IPS DF 6.9 (cell line): ENCODE data around the gene EEF2KMT.
"Not testable (repeated sequence)": the region's sequence is repeated elsewhere in the genome, so short reads cannot be mapped to it uniquely, and the experiment has no call there.

Experiments used
- DNase-seq: peaks from one replicate; pipeline ENCODE4 v3.0.0-alpha.2; 2013; ENCODE audit warnings: low read depth, low spot score
- H3K27ac ChIP-seq: one replicate; pipeline ENCODE4 v1.5.1; 2013; ENCODE audit warnings: low read length, control low read depth
- H3K27me3 ChIP-seq: 2 replicates; pipeline ENCODE4 v1.6.1; 2013; ENCODE audit warnings: mild to moderate bottlenecking, low read length; ENCODE audit not compliant: control insufficient read depth, insufficient read depth
- H3K36me3 ChIP-seq: 2 replicates; pipeline ENCODE4 v1.6.1; 2013; ENCODE audit warnings: low read length; ENCODE audit not compliant: control insufficient read depth, insufficient read depth
- H3K4me1 ChIP-seq: 2 replicates; pipeline ENCODE4 v1.6.1; 2013; ENCODE audit warnings: low read length; ENCODE audit not compliant: control insufficient read depth, insufficient read depth
- H3K4me3 ChIP-seq: 2 replicates; pipeline ENCODE4 v1.5.1; 2013; ENCODE audit warnings: mild to moderate bottlenecking, low read length
- H3K9me3 ChIP-seq: 2 replicates; pipeline ENCODE4 v1.6.1; 2013; ENCODE audit warnings: low read length, inconsistent platforms; ENCODE audit not compliant: control insufficient read depth, insufficient read depth
- WGBS: extraction: QIAGEN DNeasy Blood & Tissue Kit; methylation state at CpG from one replicate; pipeline ENCODE4 v1.1.7; 2013; ENCODE audit warnings: mixed read lengths, missing lambda C conversion rate; ENCODE audit not compliant: insufficient read length, insufficient coverage; 5-methylcytosine and 5-hydroxymethylcytosine counted together

EEF2KMT gene

GRCh38 chr16:5110933-5111332 lies 13.3 kb upstream of the EEF2KMT start:
- H3K4me3 ChIP-seq, H3K27me3 ChIP-seq, H3K27ac ChIP-seq, H3K4me1 ChIP-seq, H3K9me3 ChIP-seq, H3K36me3 ChIP-seq, DNase-seq: not testable (repeated sequence)
- no CpG with 5 or more reads among the region's 10 CpGs for WGBS

DNA sequence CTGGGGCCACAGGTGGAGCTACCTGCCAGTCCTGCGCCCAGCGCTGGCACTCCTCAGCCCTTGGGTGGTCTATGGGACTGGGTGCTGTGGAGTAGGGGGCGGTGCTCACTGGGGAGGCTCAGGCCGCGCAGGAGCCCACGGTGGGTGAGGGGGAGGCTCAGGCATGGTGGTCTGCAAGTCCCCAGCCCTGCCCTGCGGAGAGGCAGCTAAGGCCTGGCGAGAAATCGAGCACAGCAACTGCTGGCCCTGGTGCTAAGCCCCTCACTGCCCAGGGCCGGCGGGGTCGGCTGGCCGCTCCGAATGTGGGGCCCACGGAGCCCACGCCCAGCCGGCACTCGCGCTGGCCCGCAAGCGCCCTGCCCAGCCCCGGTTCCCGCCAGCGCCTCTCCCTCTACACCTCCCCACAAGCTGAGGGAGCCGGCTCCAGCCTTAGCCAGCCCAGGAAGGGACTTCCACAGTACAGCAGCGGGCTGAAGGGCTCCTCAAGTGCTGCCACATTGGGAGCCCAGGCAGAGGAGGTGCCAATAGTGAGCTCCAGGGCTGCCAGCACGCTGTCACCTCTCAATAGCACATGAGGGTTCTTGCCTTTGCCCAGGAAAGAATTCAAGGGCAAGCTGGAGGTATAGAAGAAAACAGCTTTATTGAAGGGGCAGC lies 11.0 kb upstream of the EEF2KMT start:
- Histone ChIP-seq H3K9me3 (no peaks in the 10 kb centered on the region), H3K27ac (no peak overlapping the region), H3K36me3 (no peaks in the 10 kb centered on the region; the same call in 1 of the 2 replicates), H3K4me3 (no peak overlapping the region), H3K27me3 (no peaks in the 10 kb centered on the region), H3K4me1 (no peaks in the 10 kb centered on the region)
- no CpG with 5 or more reads among the region's 27 CpGs for WGBS
- no peak for DNase-seq

DNA sequence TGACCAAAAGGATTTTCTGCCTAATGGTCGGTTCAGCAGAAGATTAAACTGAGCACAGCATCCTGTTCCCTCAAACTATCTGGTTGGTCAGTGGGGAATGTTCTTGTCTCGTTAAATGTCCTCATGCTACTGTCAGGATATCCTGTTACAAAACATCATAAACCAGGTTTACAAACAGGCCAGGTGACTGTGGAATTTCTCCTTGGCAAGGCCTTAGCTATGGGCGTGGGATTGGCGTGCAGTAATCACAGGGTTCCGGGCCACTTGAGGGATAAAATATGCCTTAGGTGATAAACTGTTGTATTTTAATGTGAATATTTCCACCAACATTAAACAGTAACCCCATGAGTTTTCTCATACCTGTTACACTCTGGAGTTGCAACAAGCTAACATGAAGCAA lies 7.4 kb upstream of the EEF2KMT start:
- WGBS, result no CpG with 5 or more reads among the region's 5 CpGs
- H3K27me3 ChIP-seq, DNase-seq, H3K36me3 ChIP-seq, H3K27ac ChIP-seq, H3K4me3 ChIP-seq, H3K4me1 ChIP-seq, H3K9me3 ChIP-seq: not testable (repeated sequence)

DNA sequence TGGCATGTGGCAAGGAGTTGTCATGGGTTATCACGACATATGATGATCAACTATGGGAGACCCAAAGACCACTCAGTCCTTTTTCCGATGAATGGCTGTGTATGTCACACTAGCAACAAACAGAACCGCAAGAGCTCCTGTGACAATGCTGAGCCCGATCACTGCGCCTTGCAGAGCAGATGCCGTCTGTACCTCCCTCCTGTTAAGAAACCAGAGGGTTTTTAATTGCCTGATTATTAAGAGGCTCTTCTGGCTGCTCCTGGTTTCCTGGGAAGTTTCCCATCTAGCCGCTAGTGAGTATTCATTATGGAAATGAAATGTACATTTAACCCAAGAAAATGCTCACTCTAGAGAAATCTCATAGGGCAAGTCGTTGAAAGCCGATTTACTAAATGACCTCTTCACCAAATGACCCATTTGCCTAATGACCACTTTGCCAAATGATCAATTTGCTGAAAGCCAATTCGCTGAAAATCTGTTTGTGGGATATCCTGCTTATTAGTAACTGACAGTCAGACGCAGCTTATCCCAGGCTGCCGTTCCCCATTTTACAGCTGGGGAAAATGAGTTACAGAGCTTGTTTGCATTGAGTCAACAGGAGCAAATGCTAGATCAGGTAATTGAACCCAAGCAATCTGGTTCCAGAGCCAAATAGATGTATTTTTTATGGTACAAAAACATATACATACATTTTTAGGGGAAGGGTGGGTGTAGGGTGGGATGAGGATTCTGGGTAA lies 5.9 kb upstream of the EEF2KMT start:
- H3K4me1 ChIP-seq, H3K36me3 ChIP-seq, H3K27me3 ChIP-seq, H3K9me3 ChIP-seq, H3K4me3 ChIP-seq, H3K27ac ChIP-seq, DNase-seq: not testable (repeated sequence)
- WGBS, result no CpG with 5 or more reads among the region's 12 CpGs

GRCh38 chr16:5099174-5099573 lies 1.6 kb upstream of the EEF2KMT start:
- not testable (repeated sequence) for H3K27ac ChIP-seq, DNase-seq, H3K27me3 ChIP-seq, H3K4me1 ChIP-seq, H3K36me3 ChIP-seq, H3K9me3 ChIP-seq, H3K4me3 ChIP-seq
- no CpG with 5 or more reads among the region's 4 CpGs for WGBS

DNA sequence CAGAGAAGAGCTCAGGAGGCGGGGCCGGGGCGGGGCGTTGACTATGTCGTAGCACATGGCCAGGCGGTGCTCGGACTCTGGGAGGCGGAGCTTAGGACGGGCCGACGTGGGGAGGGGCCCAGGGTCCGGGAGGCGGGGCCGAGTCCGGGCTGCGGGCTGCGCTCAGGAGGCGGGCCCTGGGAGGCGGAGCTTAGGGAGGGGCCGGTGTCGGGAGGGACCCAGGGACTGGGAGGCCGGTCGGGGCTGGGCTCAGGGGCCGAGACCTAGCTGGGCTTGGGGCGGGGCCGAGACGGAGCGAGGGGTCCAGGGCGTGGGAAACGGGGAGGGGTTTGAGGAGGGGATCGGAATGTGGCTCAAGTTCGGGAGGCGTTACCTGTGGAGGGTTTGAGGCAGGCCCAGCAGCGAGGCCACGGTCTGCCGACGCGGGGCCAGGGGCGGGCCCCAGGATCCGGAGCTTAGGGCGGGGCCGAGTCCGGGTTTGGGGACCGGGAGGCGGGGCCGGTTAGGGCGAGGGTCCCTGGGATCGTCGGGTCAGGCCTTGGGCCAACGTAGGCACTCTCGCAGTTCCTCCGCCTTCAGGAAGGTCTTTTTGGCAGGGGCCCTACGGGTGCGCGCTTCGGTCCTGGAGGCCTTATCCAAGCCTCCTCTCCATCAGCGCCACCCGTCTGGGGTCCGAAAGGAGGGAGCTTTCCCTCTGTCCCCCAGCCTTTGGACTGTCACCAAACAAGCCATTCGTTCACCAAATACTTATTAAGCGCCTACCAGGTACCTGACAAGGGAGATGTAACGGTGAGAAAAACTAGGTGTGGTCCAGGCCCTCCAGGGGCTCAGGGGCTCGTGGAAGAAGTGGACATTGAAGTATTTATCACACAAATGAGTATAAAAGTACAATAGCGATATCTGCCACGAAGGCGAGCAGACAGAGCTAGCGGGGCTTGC lies 895 bp upstream of the EEF2KMT start:
- H3K4me1 ChIP-seq, H3K36me3 ChIP-seq, H3K27ac ChIP-seq, H3K27me3 ChIP-seq, H3K9me3 ChIP-seq: not testable (repeated sequence)
- WGBS, result no CpG with 5 or more reads among the region's 67 CpGs
- peak; percentile 88 for DNase-seq
- peak overlapping the region; percentile 42; the same call in 1 of the 2 replicates for H3K4me3 ChIP-seq

DNA sequence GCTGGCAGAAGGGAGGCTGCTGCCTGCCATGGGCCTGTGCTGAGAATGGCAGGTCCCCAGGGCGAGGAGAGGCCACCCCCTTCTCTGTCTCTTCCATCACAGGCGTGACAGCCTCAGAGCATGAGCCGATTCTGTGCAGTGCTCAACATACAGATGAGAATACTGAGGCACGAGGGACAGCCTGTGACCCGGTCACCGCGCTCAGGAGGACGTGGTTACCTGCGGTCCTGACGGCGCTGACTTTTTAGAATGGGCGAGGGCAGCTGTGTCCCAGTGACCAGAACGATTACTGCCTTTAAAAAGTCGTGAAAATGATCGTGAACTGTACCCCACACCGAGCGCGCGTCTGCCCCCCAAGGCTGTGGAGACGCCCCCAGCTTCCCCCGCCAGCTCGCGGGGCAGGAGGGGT lies 530 bp downstream of the EEF2KMT start:
- no CpG with 5 or more reads among the region's 23 CpGs for WGBS
- H3K27ac ChIP-seq, H3K36me3 ChIP-seq, H3K27me3 ChIP-seq, DNase-seq, H3K4me1 ChIP-seq, H3K9me3 ChIP-seq: not testable (repeated sequence)
- peak overlapping the region; percentile 65 for H3K4me3 ChIP-seq

DNA sequence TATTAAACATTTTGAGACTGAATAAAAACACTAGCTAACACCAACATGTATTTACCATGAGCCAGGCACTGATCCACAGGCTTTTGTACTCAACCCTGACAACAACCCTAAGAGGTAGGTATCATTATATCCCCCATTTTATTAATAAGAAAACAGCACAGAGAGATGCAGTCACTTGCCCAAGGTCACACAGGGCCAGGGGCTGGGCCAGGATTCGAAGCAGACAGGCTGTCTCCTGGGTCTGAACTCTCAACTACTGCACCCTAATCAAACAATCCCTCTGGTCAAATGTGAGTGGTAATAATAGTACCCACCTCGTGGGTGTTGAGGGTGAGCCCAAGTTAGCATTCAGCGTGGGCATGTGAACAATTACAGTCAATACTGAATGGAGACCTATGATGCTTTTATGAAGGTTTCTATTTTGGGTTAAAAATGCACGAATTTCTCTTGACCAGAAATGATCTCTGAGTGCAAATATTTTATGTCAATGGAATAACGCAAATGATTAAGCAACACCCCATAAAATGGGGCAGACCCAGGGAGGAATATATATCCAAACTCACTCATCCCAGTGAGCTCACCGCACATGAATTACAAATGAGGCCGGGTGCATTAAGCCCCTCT lies 1.0 kb downstream of the EEF2KMT start:
- not testable (repeated sequence) for H3K4me1 ChIP-seq, H3K27ac ChIP-seq, H3K36me3 ChIP-seq, H3K27me3 ChIP-seq, H3K9me3 ChIP-seq, DNase-seq
- peak overlapping the region; percentile 65; the same call in 1 of the 2 replicates for H3K4me3 ChIP-seq
- no CpG with 5 or more reads among the region's 7 CpGs for WGBS

DNA sequence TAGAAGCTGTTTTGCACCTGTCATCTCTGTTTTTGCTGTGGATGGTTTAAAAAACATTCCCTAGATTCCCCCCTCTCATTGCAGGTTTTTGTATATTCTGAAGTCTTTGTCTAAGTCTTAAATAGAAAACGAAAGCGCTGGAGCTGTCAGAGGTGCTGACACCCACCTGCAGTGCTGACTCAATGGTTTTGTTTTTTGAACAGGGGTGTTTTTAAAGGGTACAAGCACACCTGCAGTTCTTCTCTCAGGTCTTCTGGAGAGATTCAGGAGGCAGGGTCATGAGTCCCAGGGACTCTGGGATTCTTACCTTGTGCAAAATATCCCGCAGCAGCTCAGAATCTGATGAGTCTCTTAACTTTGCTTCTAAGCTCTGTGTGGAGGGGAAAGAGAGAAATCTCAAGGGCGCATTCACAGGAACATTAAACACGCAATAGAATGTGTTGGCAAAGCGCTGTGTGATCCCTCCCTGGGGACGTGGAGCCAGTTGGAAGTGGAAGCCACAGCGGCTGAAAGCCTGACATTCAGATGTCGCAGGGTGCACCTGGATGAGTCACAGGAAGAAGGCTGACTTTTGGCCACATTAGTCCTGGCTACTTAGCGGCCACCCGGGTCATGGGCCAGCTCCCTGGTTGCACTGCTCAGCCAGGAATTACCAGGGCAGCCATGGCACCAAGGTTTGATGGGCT lies 2.3 kb downstream of the EEF2KMT start:
- H3K36me3 ChIP-seq, H3K27me3 ChIP-seq, H3K4me1 ChIP-seq, DNase-seq, H3K9me3 ChIP-seq, H3K4me3 ChIP-seq, H3K27ac ChIP-seq: not testable (repeated sequence)
- no CpG with 5 or more reads among the region's 11 CpGs for WGBS

GRCh38 chr16:5093746-5094145 lies 3.8 kb downstream of the EEF2KMT start:
- H3K27me3 ChIP-seq, H3K27ac ChIP-seq, H3K9me3 ChIP-seq, H3K4me3 ChIP-seq, DNase-seq, H3K4me1 ChIP-seq: not testable (repeated sequence)
- H3K36me3 ChIP-seq, result peaks cover 10% of the 10 kb centered on the region; the same call in 1 of the 2 replicates
- no CpG with 5 or more reads among the region's 11 CpGs for WGBS
